Adrenal gland (tissue), 5 donors: ENCODE data around the gene NR6A1.

Source experiments
- CTCF ChIP-seq, 6 experiments: fragments of 450-650 bp in 4 of 6; fragments of 200-600 bp in 2 of 6; sonication (generic) in 1 of 6; IDR thresholded peaks; 1 replicate in 5 of 6; 2 replicates in 1 of 6; pipeline versions ENCODE4 v1.5.1 to v1.8.0; 2016 to 2021; ENCODE audit warnings: antibody characterized with exemption in 6 of 6, mild to moderate bottlenecking in 2 of 6, moderate library complexity in 1 of 6
- POLR2A ChIP-seq, 2 donors: fragments of 450-650 bp; IDR thresholded peaks; one replicate each; pipeline ENCODE4 v1.6.1; 2017; ENCODE audit warnings: antibody characterized with exemption in 2 of 2, mild to moderate bottlenecking in 2 of 2, moderate library complexity in 1 of 2
- donor health status: DM: no; HTN: no; CAD: no.

- TF ChIP-seq POLR2A (IDR thresholded peaks at IDR 0.05) = no peak
- TF ChIP-seq CTCF (IDR thresholded peaks at IDR 0.05) = no peak
Measured at GRCh38 chr9:124793015-124793541, 22.0 kb upstream of the NR6A1 start.
